Activated CD4-positive, alpha-beta T cell treated with anti-CD3 and anti-CD28 coated beads, Interleukin-10, Interleukin-2, amounts not matched to agents 100 ng/mL and 50 ng/mL, durations not matched to agents 16 hours and 8 hours (primary cell): ENCODE results near the gene AGTR1.
"Not testable (repeated sequence)": the region's sequence is repeated elsewhere in the genome, so short reads cannot be mapped to it uniquely, and the experiment has no call there.

Source experiments
- DNase-seq: peaks from one replicate; pipeline ENCODE4 v3.0.0-alpha.2; 2020

AGTR1 gene

GRCh38 chr3:148759430-148759829 is 61.7 kb downstream of the AGTR1 start:
- DNase-seq: no peak

- DNase-seq: no peak
Observed at GRCh38 chr3:148763156-148763680, 65.5 kb downstream of the AGTR1 start.

GRCh38 chr3:148763986-148764935 is 66.6 kb downstream of the AGTR1 start:
- no peak for DNase-seq

GRCh38 chr3:148772361-148772760 is 74.7 kb downstream of the AGTR1 start:
- DNase-seq: no peak

- no peak for DNase-seq
Observed at GRCh38 chr3:148772835-148773234, 75.1 kb downstream of the AGTR1 start.

- no peak for DNase-seq
Observed at GRCh38 chr3:148773805-148774204, 76.1 kb downstream of the AGTR1 start.

- no peak for DNase-seq
Observed at GRCh38 chr3:148778926-148779325, 81.2 kb downstream of the AGTR1 start.

- DNase-seq: not testable (repeated sequence)
Observed at GRCh38 chr3:148785026-148785425, 87.3 kb downstream of the AGTR1 start.

GRCh38 chr3:148786159-148786558 is 88.5 kb downstream of the AGTR1 start:
- DNase-seq: not testable (repeated sequence)

GRCh38 chr3:148789146-148789545 is 91.4 kb downstream of the AGTR1 start:
- DNase-seq: no peak

- no peak for DNase-seq
Observed at GRCh38 chr3:148789906-148790305, 92.2 kb downstream of the AGTR1 start.

- no peak for DNase-seq
Observed at GRCh38 chr3:148790370-148790769, 92.7 kb downstream of the AGTR1 start.

- no peak for DNase-seq
Observed at GRCh38 chr3:148790851-148791735, 93.4 kb downstream of the AGTR1 start.

- DNase-seq: no peak
Observed at GRCh38 chr3:148791920-148792319, 94.2 kb downstream of the AGTR1 start.

GRCh38 chr3:148792516-148792915 is 94.8 kb downstream of the AGTR1 start:
- no peak for DNase-seq
